CD4-positive, alpha-beta T cell treated with Interleukin-15 for 1 hour (primary cell): ENCODE measurements around the gene FRMD6.

Source experiments
- DNase-seq: peaks from one replicate; pipeline ENCODE4 v3.0.0-alpha.2; 2020

FRMD6 gene

DNA sequence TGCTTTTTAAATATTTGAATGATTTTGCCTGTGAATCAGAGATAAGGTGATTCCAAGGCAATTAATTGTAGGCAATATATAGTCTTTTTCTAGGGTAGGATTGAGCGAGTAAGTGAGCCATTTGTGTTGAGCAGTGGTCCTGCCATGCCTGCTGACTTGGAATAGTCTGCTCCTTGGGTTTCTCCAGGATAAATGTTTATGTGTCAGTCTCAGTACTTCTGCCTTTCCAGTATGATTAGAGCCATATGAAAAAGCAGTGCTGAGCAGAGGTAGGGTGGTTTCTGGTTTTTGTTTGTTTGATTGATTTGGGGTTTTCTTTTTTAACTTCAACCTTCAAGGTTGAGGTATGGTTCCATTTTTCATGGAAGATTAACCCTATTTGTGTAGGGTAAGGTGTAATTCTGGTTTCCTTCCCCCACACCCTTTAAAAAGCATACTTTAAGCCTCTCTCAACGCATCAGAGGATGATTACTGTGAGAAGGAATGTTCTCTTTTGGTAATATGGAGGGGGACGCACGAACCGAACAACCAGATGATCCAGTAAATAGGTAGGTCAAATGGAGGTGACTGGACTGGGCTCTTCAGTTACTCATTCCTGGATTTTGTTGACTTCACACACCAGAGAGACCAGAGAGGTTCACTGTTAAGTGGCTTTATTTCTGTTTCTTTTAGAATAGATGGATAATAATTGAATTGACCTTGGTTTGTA lies 22.7 kb downstream of the FRMD6 start:
- no peak for DNase-seq

GRCh38 chr14:51676549-51676948 lies 24.8 kb downstream of the FRMD6 start:
- DNase-seq: no peak

DNA sequence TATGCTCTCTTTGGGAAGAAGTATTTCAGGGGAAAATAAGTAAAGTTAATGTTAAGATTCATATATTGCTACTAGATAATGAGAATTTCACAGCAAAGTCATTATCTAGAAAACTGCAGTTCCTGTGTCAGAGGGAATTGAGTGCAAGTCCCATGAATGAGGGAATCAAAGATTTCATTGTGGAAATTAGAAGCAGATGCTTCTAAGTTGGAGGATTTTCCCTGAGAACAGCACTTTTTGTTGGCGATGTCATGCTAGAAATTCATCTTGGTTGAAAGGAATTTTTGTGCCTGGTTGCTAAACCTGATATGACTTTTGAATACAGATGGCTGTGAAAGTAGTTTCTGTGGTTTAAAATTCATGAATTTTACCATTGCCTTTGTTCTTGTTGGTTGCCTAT lies 25.6 kb downstream of the FRMD6 start:
- no peak for DNase-seq

DNA sequence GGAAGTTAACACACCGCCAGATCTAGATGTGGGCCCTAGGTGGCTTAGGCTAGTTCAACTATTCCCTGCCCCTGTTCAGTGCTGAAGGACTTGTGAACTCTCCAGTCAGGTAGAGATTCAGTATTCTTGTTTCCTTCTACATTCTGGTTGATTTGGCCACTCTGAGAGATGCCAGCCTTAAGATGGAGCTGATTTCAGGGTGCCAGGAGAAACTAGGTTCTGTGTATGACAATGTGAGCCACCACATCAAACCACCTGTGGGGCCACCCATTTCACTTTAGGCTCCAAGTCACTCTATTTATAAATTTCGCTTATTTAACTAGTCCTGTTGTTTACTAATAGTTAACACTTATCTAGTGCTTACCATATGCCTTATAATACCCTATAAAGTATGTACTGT lies 26.0 kb downstream of the FRMD6 start:
- DNase-seq: no peak

GRCh38 chr14:51680031-51680430 lies 28.3 kb downstream of the FRMD6 start:
- no peak for DNase-seq

DNA sequence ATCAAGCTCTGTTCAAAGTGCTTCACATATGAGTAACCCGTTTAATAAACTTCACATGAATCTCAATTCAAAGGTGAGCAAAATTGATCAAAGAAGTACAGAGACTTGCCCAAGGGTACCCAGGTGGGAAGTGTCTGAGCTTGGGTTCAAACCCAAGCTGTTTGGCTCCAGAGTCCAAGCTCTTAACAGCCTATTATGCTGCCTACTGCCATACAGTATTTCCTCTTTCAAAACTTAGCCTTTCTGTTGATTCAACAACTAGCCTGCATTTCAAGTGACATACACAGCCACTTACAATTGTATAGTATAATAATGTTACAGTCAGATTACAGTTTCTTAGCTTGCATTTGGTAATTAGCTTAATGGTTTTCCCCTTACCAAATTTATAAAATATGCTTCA lies 29.7 kb downstream of the FRMD6 start:
- DNase-seq: no peak

- no peak for DNase-seq
Measured at GRCh38 chr14:51682411-51682810, 30.7 kb downstream of the FRMD6 start.

- no peak for DNase-seq
Measured at GRCh38 chr14:51684760-51685159, 33.0 kb downstream of the FRMD6 start.

- DNase-seq: no peak
Measured at GRCh38 chr14:51691176-51691575, 39.5 kb downstream of the FRMD6 start.

DNA sequence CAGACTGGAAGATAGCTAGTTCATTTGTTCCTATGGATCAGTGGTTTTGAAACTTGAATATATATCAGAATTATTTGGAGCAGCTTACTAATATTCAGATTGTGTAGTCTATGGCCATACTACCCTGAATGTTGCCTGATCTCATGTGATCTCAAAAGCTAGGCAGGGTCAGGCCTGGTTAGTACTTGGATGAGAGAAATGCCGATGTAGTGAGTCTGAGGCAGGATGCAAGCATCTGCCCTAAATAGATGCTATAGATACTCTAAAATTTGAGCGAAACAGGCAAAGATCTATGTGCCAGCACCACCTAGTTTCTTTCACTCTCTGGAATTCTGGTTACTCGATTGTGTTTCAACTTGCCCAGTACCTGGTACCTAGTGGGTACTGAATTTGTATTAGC lies 40.9 kb downstream of the FRMD6 start:
- DNase-seq: no peak

DNA sequence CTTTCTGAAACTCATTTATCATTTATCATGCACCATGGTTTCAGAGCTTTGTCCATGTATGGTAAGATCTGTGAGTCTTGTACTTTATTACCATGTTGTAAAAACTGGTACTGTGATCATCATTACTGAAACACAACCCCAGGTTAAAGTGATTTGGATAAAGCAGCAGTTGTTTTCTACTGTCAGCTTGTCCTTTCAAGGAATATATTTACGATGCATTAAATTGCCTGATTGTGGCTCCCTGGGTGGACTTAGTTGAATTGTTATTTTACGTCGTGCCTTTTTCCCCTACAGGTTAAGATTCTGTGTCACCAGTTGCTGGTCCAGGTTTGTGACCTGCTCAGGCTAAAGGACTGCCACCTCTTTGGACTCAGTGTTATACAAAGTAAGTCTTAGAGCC lies 46.1 kb downstream of the FRMD6 start:
- DNase-seq: no peak

DNA sequence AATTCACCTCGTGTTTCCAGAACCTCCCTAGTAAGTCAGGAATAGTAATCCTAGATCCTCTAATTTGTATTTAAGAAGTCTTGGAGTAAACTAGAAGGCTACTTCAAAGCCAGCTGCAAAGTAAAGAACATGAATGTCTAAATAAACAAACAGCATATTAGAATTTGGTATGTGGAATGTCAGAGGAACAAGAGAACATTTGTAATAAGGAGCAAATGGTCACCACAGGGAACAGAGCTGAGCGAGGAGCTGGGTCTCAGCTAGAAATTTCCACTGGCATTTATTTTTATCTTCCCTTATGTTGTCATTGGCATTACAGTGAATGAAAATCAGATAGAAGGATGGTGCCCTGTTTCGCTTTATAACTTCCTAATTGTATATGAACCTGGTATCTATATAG lies 50.2 kb downstream of the FRMD6 start:
- DNase-seq: no peak

- DNase-seq: no peak
Measured at GRCh38 chr14:51703787-51704186, 52.1 kb downstream of the FRMD6 start.

- DNase-seq: no peak
Measured at GRCh38 chr14:51704545-51704944, 52.8 kb downstream of the FRMD6 start.

DNA sequence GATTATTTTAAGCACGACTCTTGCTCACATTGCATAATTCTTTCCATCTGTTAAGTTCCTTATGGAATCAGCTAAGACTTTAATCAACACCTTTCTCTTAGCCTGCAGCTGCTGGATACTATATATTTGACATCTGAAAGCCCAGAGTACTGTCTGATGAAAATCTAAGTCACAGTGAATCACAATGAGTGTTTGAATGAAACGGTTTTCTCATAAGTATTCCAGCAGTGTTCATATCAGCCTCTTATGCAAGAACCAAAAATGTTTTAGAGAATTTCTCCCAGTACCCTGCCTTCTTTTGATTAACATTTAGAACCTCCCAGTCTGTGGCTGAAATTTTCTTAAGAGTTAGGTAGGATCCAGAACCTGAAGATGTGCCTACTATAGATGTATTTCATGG lies 55.6 kb downstream of the FRMD6 start:
- no peak for DNase-seq

- DNase-seq: no peak
Measured at GRCh38 chr14:51711505-51711904, 59.8 kb downstream of the FRMD6 start.

DNA sequence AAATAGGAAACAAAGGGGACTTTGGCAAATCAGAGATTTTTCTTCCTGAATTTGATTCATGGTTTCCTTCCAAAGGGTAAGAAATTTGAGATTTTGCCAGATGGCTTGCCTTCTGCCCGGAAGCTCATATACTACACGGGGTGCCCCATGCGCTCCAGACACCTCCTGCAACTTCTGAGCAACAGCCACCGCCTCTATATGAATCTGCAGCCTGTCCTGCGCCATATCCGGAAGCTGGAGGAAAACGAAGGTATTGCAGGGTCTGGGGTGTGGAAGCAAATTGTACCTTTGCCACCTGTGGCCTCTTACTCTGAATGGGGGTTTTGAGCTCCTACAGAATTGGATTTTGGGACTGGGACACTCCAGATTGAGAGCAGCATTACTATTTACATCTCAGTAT lies 63.5 kb downstream of the FRMD6 start:
- DNase-seq: no peak

DNA sequence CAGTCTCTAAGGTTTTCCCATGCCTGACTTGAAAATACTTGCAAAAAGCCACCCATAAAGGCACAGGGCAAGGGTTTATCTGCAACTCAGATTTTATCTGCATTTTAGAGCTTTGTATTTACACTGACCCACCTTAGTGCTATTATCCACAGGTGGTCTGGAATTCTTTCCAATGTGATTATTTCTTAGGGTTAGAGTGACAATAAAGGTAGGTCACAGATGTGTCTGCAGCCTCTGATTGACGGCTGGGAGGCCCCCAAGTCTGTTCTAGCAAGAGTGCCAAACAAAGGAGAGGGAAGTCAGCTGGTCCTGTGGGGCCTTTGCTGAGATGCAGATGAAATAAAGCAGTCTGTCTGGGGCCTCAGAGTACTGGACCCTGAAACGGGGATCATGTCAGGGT lies 64.0 kb downstream of the FRMD6 start:
- no peak for DNase-seq

DNA sequence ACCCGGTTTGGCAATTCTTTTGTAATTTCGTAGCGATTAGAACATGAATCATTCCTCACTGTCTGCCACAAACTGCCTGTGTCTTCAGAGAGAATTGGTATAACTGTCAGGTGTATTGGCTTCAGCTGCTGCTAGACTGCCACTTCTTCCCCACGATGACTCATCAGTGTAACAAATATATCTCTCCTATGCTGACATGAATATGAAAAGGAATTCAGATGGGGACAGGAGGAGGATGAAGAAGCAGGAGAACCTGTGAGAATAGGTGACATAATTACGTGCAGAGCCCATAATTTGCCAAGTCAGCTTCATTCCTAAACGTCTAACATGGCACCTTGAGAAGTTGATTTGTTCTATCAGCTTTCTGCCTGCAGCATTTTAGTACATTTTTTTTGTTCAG lies 64.9 kb downstream of the FRMD6 start:
- no peak for DNase-seq

DNA sequence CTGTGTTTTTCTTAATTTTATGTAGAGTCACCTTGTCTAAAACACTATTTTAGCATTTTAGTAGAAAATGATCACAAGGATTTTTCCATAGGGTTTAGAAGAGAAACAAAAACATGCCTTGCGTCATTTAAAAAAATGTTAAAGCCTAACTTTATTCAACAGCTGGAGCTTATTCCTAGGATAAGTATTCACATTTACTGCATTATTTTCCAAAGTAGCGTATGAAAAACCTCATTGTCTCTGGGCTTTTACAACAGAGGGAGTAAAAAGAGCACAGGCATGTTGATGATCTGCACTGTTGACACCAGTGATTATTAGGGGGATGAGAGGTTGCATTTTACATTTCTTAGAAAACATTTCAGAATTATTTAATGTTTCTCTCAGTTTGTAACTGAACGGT lies 66.1 kb downstream of the FRMD6 start:
- no peak for DNase-seq

GRCh38 chr14:51719955-51720354 lies 68.2 kb downstream of the FRMD6 start:
- no peak for DNase-seq

- DNase-seq: no peak
Measured at GRCh38 chr14:51723990-51724389, 72.3 kb downstream of the FRMD6 start.

- DNase-seq: no peak
Measured at GRCh38 chr14:51724650-51725049, 72.9 kb downstream of the FRMD6 start.

- no peak for DNase-seq
Measured at GRCh38 chr14:51725061-51725460, 73.4 kb downstream of the FRMD6 start.

- DNase-seq: no peak
Measured at GRCh38 chr14:51726166-51726899, 74.6 kb downstream of the FRMD6 start.
